ENCODE results near the gene MAP4K2. TPM values are rescaled to one million over a fixed set of nuclear protein-coding genes. Genes with fewer than 3 reads are reported as not detected.

MAP4K2 gene
- total and polyA plus RNA-seq, 2 of the 13 experiments (the other 11 are each of a cell fraction or from before 2014, with no cell fraction given): 8.3 to 17.6 TPM

- TF ChIP-seq, protein P1, sequence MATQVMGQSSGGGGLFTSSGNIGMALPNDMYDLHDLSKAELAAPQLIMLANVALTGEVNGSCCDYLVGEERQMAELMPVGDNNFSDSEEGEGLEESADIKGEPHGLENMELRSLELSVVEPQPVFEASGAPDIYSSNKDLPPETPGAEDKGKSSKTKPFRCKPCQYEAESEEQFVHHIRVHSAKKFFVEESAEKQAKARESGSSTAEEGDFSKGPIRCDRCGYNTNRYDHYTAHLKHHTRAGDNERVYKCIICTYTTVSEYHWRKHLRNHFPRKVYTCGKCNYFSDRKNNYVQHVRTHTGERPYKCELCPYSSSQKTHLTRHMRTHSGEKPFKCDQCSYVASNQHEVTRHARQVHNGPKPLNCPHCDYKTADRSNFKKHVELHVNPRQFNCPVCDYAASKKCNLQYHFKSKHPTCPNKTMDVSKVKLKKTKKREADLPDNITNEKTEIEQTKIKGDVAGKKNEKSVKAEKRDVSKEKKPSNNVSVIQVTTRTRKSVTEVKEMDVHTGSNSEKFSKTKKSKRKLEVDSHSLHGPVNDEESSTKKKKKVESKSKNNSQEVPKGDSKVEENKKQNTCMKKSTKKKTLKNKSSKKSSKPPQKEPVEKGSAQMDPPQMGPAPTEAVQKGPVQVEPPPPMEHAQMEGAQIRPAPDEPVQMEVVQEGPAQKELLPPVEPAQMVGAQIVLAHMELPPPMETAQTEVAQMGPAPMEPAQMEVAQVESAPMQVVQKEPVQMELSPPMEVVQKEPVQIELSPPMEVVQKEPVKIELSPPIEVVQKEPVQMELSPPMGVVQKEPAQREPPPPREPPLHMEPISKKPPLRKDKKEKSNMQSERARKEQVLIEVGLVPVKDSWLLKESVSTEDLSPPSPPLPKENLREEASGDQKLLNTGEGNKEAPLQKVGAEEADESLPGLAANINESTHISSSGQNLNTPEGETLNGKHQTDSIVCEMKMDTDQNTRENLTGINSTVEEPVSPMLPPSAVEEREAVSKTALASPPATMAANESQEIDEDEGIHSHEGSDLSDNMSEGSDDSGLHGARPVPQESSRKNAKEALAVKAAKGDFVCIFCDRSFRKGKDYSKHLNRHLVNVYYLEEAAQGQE (IDR thresholded peaks at IDR 0.05; ENCODE audit: borderline replicate concordance in 1 of 2, low read depth in 1 of 2, low read length in 2 of 2): no peak
- TF ChIP-seq ZNF138 (CRISPR knock-in tag; IDR thresholded peaks at IDR 0.05; ENCODE audit: low read depth): no peak
- TF ChIP-seq LCORL (IDR thresholded peaks at IDR 0.05): no peak
- TF ChIP-seq LCORL (CRISPR knock-in tag; IDR thresholded peaks at IDR 0.05): 0 out of 2 replicates have a peak, but pooled peaks have one; percentile 53
- no peak for TF ChIP-seq KAT7 (CRISPR knock-in tag; IDR thresholded peaks at IDR 0.05; ENCODE audit: borderline replicate concordance)
- TF ChIP-seq HNRNPLL (IDR thresholded peaks at IDR 0.05; ENCODE audit: low read depth, low read length, poor library complexity, severe bottlenecking): no peak
- TF ChIP-seq PRDM10 (CRISPR knock-in tag; IDR thresholded peaks at IDR 0.05; ENCODE audit: low read depth): no peak
- no peak for TF ChIP-seq DBP (CRISPR knock-in tag; IDR thresholded peaks at IDR 0.05; ENCODE audit: not compliant biosample characterization)
- TF ChIP-seq, protein P2, sequence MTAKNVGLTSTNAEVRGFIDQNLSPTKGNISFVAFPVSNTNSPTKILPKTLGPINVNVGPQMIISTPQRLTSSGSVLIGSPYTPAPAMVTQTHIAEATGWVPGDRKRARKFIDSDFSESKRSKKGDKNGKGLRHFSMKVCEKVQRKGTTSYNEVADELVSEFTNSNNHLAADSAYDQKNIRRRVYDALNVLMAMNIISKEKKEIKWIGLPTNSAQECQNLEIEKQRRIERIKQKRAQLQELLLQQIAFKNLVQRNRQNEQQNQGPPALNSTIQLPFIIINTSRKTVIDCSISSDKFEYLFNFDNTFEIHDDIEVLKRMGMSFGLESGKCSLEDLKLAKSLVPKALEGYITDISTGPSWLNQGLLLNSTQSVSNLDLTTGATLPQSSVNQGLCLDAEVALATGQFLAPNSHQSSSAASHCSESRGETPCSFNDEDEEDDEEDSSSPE (CRISPR knock-in tag; IDR thresholded peaks at IDR 0.05): no peak
- no peak for TF ChIP-seq GABPB1 (CRISPR knock-in tag; IDR thresholded peaks at IDR 0.05)
- 0 out of 2 replicates have a peak, but pooled peaks have one; percentile 21 for TF ChIP-seq SOX5 (CRISPR knock-in tag; IDR thresholded peaks at IDR 0.05; ENCODE audit: borderline replicate concordance)
- TF ChIP-seq HNRNPH1 (optimal IDR thresholded peaks at IDR 0.05; ENCODE audit: low read depth, low read length): no peak
- TF ChIP-seq TCF7L2 (IDR thresholded peaks at IDR 0.05; ENCODE audit: low read depth, low read length): no peak
- no peak for TF ChIP-seq TFE3 (CRISPR knock-in tag; IDR thresholded peaks at IDR 0.05)
- TF ChIP-seq MED1 (CRISPR knock-in tag; IDR thresholded peaks at IDR 0.05): 0 out of 2 replicates have a peak, but pooled peaks have one; percentile 22
- peak; percentile 22; the same call in 1 of the 2 replicates for TF ChIP-seq ESRRA (CRISPR knock-in tag; IDR thresholded peaks at IDR 0.05; ENCODE audit: low read depth)
- 0 out of 2 replicates have a peak, but pooled peaks have one; percentile 7 for TF ChIP-seq TBX2 (CRISPR knock-in tag; IDR thresholded peaks at IDR 0.05; ENCODE audit: borderline replicate concordance)
- TF ChIP-seq ZNF317 (CRISPR knock-in tag; IDR thresholded peaks at IDR 0.05): no peak
- TF ChIP-seq NR1H2 (CRISPR knock-in tag; IDR thresholded peaks at IDR 0.05; ENCODE audit: borderline replicate concordance, low read depth): no peak
Measured at GRCh38 chr11:64759131-64759721, 43.8 kb downstream of the MAP4K2 start (continued).
